ENCODE results near the gene FAM53B. TPM values are rescaled to one million over a fixed set of nuclear protein-coding genes. Genes with fewer than 3 reads are reported as not detected.

Gene FAM53B
- total RNA-seq, 3 donors from 2014 or later, result 17.0 to 39.7 (median 22.8) TPM

DNA sequence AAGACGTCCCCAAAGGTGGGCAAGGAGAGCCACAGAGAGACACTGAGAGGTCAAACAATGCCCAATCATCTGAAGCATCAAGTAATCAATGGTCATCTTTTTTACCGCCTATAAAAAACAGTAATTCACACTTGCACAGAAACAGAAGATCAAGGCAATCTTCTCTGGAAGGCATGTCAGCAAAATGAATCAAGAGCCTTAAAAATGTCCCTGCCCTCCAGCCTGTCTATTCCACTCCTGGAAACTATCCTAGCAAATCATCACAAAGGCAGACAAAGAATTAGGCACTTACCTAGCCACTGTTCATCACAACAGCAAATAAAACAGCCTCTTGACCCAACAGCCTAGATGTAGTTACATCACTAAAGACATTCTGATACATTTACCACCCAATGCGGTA is 48.9 kb downstream of the FAM53B start:
- H3K9me3 ChIP-seq, result no peaks in the 10 kb centered on the region
- no peaks in the 10 kb centered on the region for H3K4me1 ChIP-seq
- no peaks in the 10 kb centered on the region for H3K36me3 ChIP-seq
- H3K27me3 ChIP-seq, result no peaks in the 10 kb centered on the region
- TF ChIP-seq POLR2AphosphoS5 (IDR thresholded peaks at IDR 0.05), result no peak
- TF ChIP-seq POLR2A (IDR thresholded peaks at IDR 0.05), result no peak
- TF ChIP-seq, protein P1, sequence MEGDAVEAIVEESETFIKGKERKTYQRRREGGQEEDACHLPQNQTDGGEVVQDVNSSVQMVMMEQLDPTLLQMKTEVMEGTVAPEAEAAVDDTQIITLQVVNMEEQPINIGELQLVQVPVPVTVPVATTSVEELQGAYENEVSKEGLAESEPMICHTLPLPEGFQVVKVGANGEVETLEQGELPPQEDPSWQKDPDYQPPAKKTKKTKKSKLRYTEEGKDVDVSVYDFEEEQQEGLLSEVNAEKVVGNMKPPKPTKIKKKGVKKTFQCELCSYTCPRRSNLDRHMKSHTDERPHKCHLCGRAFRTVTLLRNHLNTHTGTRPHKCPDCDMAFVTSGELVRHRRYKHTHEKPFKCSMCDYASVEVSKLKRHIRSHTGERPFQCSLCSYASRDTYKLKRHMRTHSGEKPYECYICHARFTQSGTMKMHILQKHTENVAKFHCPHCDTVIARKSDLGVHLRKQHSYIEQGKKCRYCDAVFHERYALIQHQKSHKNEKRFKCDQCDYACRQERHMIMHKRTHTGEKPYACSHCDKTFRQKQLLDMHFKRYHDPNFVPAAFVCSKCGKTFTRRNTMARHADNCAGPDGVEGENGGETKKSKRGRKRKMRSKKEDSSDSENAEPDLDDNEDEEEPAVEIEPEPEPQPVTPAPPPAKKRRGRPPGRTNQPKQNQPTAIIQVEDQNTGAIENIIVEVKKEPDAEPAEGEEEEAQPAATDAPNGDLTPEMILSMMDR (IDR thresholded peaks at IDR 0.05), result no peak
- no peak for DNase-seq (ENCODE audit: low spot score in 2 of 2)
- no peak overlapping the region for H3K27ac ChIP-seq
- no peak overlapping the region for H3K4me3 ChIP-seq
- intact Hi-C loops (cut with DNase I; ENCODE audit: low total_unique reads), result no loop called here

GRCh38 chr10:124694481-124695220 is 49.5 kb downstream of the FAM53B start:
- intact Hi-C loops (cut with DNase I; ENCODE audit: low total_unique reads), result no loop called here
- TF ChIP-seq, protein P1 (IDR thresholded peaks at IDR 0.05), result no peak
- TF ChIP-seq POLR2A (IDR thresholded peaks at IDR 0.05) (no peak), POLR2AphosphoS5 (IDR thresholded peaks at IDR 0.05) (no peak)

DNA sequence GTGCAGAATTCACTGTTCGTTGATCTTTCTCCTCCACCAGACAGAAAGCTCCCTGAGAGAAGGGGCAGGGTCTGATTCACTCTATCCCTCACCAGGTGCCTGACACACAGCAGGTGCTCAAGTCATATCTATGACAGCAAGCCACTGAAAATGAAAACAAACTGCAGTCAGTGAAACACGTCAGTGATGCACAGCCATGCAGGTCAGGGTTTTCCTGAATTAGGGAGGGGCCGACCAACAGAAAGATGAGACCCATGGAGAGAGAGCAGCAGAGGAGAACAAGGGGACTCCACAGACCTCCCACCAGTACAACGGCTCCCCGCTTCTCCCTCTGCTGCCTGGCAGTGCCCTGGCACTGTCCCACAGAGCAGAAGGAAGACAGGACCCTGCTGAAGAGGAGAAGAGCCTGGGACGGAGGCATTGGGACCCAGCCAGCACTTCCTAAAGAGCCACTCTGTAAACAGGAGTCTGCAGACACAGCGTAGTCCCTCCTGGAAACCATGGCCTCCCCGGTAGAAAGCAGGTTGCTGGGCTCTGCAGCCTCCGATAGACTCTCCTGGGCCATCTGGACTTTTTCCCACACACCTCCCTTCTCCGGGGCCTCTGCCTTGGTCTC is 50.3 kb downstream of the FAM53B start:
- Histone ChIP-seq H3K4me1 (no peaks in the 10 kb centered on the region), H3K27ac (peak overlapping the region in 1 of 2 donors; percentile 12), H3K4me3 (no peak overlapping the region), H3K27me3 (no peaks in the 10 kb centered on the region), H3K36me3 (no peaks in the 10 kb centered on the region), H3K9me3 (no peaks in the 10 kb centered on the region)
- intact Hi-C loops (cut with DNase I; ENCODE audit: low total_unique reads), result no loop called here
- no peak for DNase-seq (ENCODE audit: low spot score in 2 of 2)
- TF ChIP-seq POLR2AphosphoS5 (IDR thresholded peaks at IDR 0.05) (no peak), POLR2A (IDR thresholded peaks at IDR 0.05) (no peak)
- TF ChIP-seq, protein P1 (IDR thresholded peaks at IDR 0.05), result no peak

More at GRCh38 chr10:124694481-124695220, 49.5 kb downstream of the FAM53B start:
- no peak for DNase-seq (ENCODE audit: low spot score in 2 of 2)
- no peaks in the 10 kb centered on the region for H3K9me3 ChIP-seq
- no peaks in the 10 kb centered on the region for H3K4me1 ChIP-seq
- H3K4me3 ChIP-seq, result no peak overlapping the region
- H3K27ac ChIP-seq, result peak overlapping the region in 1 of 2 donors; percentile 12
- no peaks in the 10 kb centered on the region for H3K27me3 ChIP-seq
- no peaks in the 10 kb centered on the region for H3K36me3 ChIP-seq

GRCh38 chr10:124693396-124693795 is 50.8 kb downstream of the FAM53B start:
- no peak overlapping the region for H3K27ac ChIP-seq
- no peaks in the 10 kb centered on the region for H3K36me3 ChIP-seq
- intact Hi-C loops (cut with DNase I; ENCODE audit: low total_unique reads), result no loop called here
- H3K27me3 ChIP-seq, result no peaks in the 10 kb centered on the region
- H3K4me3 ChIP-seq, result no peak overlapping the region
- H3K9me3 ChIP-seq, result no peaks in the 10 kb centered on the region
- TF ChIP-seq POLR2AphosphoS5 (IDR thresholded peaks at IDR 0.05), result no peak
- TF ChIP-seq POLR2A (IDR thresholded peaks at IDR 0.05), result no peak
- TF ChIP-seq, protein P1 (IDR thresholded peaks at IDR 0.05), result no peak
- H3K4me1 ChIP-seq, result no peaks in the 10 kb centered on the region
- no peak for DNase-seq (ENCODE audit: low spot score in 2 of 2)

DNA sequence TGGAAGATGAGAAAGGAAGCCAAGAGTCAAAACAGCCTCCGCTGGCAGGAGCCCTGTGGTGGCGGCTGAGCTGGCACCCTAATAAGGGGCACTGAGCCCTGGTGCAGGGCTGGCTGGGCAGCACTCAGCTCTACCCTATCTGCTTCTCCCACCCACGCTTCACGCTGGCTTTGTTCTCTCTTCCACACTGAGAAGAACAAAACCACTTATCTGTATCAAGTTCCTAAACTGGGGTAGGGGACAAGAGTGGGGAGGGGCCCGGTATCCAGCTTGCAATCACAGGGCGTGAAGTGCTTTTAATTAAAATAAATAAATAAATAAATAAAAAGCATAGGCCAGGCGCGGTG is 52.1 kb downstream of the FAM53B start:
- intact Hi-C loops (cut with DNase I; ENCODE audit: low total_unique reads), result no loop called here
- no peaks in the 10 kb centered on the region for H3K9me3 ChIP-seq
- no peaks in the 10 kb centered on the region for H3K36me3 ChIP-seq
- no peaks in the 10 kb centered on the region for H3K27me3 ChIP-seq
- H3K4me3 ChIP-seq, result no peak overlapping the region
- H3K27ac ChIP-seq, result no peak overlapping the region
- no peak for DNase-seq (ENCODE audit: low spot score in 2 of 2)
- no peaks in the 10 kb centered on the region for H3K4me1 ChIP-seq
- TF ChIP-seq, protein P1 (IDR thresholded peaks at IDR 0.05), result no peak
- TF ChIP-seq POLR2AphosphoS5 (IDR thresholded peaks at IDR 0.05) (no peak), POLR2A (IDR thresholded peaks at IDR 0.05) (no peak)

All from breast epithelium (tissue), 4 donors.